ENCODE results near the gene CELSR1.

DNA sequence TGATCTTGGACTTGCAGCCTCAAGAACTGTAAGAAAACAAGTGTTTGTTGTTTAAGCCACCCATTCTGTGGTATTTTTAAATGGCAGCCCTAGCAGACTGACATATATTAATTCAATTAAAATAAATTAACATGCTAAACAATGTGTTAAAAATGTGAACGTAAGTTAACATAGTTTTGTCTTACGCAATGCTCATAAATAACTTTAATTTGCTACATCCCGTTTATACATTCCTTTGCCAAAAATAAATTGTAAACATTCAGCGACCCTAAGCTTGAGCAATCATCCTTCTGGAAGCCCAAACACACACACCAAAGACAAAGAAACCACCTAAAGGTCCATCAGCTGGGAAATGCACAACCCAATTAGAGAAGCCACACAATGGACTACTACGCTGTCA lies 70.4 kb downstream of the CELSR1 start:
- TF ChIP-seq, protein P1, sequence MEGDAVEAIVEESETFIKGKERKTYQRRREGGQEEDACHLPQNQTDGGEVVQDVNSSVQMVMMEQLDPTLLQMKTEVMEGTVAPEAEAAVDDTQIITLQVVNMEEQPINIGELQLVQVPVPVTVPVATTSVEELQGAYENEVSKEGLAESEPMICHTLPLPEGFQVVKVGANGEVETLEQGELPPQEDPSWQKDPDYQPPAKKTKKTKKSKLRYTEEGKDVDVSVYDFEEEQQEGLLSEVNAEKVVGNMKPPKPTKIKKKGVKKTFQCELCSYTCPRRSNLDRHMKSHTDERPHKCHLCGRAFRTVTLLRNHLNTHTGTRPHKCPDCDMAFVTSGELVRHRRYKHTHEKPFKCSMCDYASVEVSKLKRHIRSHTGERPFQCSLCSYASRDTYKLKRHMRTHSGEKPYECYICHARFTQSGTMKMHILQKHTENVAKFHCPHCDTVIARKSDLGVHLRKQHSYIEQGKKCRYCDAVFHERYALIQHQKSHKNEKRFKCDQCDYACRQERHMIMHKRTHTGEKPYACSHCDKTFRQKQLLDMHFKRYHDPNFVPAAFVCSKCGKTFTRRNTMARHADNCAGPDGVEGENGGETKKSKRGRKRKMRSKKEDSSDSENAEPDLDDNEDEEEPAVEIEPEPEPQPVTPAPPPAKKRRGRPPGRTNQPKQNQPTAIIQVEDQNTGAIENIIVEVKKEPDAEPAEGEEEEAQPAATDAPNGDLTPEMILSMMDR (IDR thresholded peaks at IDR 0.05; ENCODE audit: low read length): no peak
- TF ChIP-seq EZH2 (optimal IDR thresholded peaks at IDR 0.05; ENCODE audit: low read depth, low read length) (no peak), EZH2phosphoT487 (IDR thresholded peaks at IDR 0.05; ENCODE audit: low read length) (no peak)
